ENCODE data around the gene DAD1.

The DAD1 gene

GRCh38 chr14:22533739-22534359, 55.2 kb downstream of the DAD1 start:
- DNase-seq, result no peak

- no peak for DNase-seq
These were observed 55.8 kb downstream of the DAD1 start for GRCh38 chr14:22533057-22533704.

GRCh38 chr14:22532345-22533056, 56.5 kb downstream of the DAD1 start:
- DNase-seq, result no peak

GRCh38 chr14:22531451-22532344, 57.3 kb downstream of the DAD1 start:
- DNase-seq, result no peak

GRCh38 chr14:22530127-22530526, 58.9 kb downstream of the DAD1 start:
- no peak for DNase-seq

GRCh38 chr14:22526744-22527143, 62.3 kb downstream of the DAD1 start:
- DNase-seq, result no peak

- DNase-seq, result no peak
These were observed 62.8 kb downstream of the DAD1 start for GRCh38 chr14:22526218-22526617.

GRCh38 chr14:22524784-22525161, 64.3 kb downstream of the DAD1 start:
- DNase-seq, result no peak

- DNase-seq, result no peak
These were observed 64.8 kb downstream of the DAD1 start for GRCh38 chr14:22524115-22524783.

- no peak for DNase-seq
These were observed 65.7 kb downstream of the DAD1 start for GRCh38 chr14:22523283-22523682.

- DNase-seq, result no peak
These were observed 66.5 kb downstream of the DAD1 start for GRCh38 chr14:22522466-22522957.

- DNase-seq, result no peak
These were observed 67.4 kb downstream of the DAD1 start for GRCh38 chr14:22521449-22522239.

GRCh38 chr14:22520796-22521195, 68.2 kb downstream of the DAD1 start:
- no peak for DNase-seq

- no peak for DNase-seq
These were observed 68.9 kb downstream of the DAD1 start for GRCh38 chr14:22519877-22520685.

GRCh38 chr14:22518073-22518472, 71.0 kb downstream of the DAD1 start:
- DNase-seq, result peak; percentile 65

- no peak for DNase-seq
These were observed 71.8 kb downstream of the DAD1 start for GRCh38 chr14:22517117-22517720.

GRCh38 chr14:22515929-22516328, 73.1 kb downstream of the DAD1 start:
- no peak for DNase-seq
